Naive thymus-derived CD8-positive, alpha-beta T cell (primary cell): ENCODE results near the gene NELFB. TPM values are rescaled to one million over a fixed set of nuclear protein-coding genes. Genes with fewer than 3 reads are reported as not detected.
A peak's percentile ranks its signal among the peaks of the same experiment; 100 is the strongest.

ENCODE experiments used
- ATAC-seq, 2 donors: fragments of 150-1000 bp; cut with Tn5 transposase in 1 of 2; sonication (Bioruptor Pico), chemical (Tn5 transposase) in 1 of 2; 1 replicate in 1 of 2; 2 replicates in 1 of 2; pipeline ENCODE4 v1.10.0; 2021; ENCODE audit warnings: mild to moderate bottlenecking in 2 of 2, moderate library complexity in 2 of 2
- POLR2A ChIA-PET: fragments of 350-600 bp; sonication (Branson Sonifier 250); formaldehyde crosslinking; loops from one replicate; lab custom pipeline; 2021; ENCODE audit warnings: antibody characterized with exemption; lab: Charles Lee
- DNase-seq, 10 donors: peaks; one replicate each; pipeline versions ENCODE4 v3.0.0 to v3.0.0-alpha.2; 2020 to 2022
- H3K27ac Mint-ChIP-seq, 10 donors: one replicate each; pipeline ENCODE4 v1.8.0; 2020 to 2022; ENCODE audit warnings: mild to moderate bottlenecking in 10 of 10, mixed read lengths in 10 of 10, moderate library complexity in 4 of 10, inconsistent platforms in 1 of 10
- H3K27me3 Mint-ChIP-seq, 5 donors: one replicate each; pipeline ENCODE4 v1.8.0; 2021 to 2022; ENCODE audit warnings: mixed read lengths in 5 of 5
- H3K36me3 Mint-ChIP-seq, 3 donors: one replicate each; pipeline ENCODE4 v1.8.0; 2020 to 2022; ENCODE audit warnings: mixed read lengths in 3 of 3, mild to moderate bottlenecking in 2 of 3, inconsistent platforms in 1 of 3
- H3K4me1 Mint-ChIP-seq, 4 donors: one replicate each; pipeline ENCODE4 v1.8.0; 2021 to 2022; ENCODE audit warnings: mixed read lengths in 4 of 4
- H3K4me3 Mint-ChIP-seq, 10 donors: one replicate each; pipeline ENCODE4 v1.8.0; 2020 to 2022; ENCODE audit warnings: mild to moderate bottlenecking in 10 of 10, mixed read lengths in 10 of 10, moderate library complexity in 6 of 10, inconsistent platforms in 1 of 10
- H3K9me3 Mint-ChIP-seq, 9 donors: one replicate each; pipeline ENCODE4 v1.8.0; 2020 to 2022; ENCODE audit warnings: mixed read lengths in 9 of 9, mild to moderate bottlenecking in 3 of 9, inconsistent platforms in 1 of 9, moderate library complexity in 1 of 9
- polyA plus RNA-seq, 3 donors: library from polyadenylated mRNA; unstranded; fragments of 300-500 nt; fragmentation: Illumina TruSeq; gene quantifications; one replicate each; pipeline ENCODE4 v1.2.3, GENCODE V29; 2021
- total RNA-seq, 8 experiments: library from RNA in 2 of 8; stranded (reverse) in 2 of 8; gene quantifications; one replicate each; pipeline ENCODE4 v1.2.3 and lab custom pipeline; 2021 to 2026

Gene NELFB
- total and polyA plus RNA-seq, 5 experiments from 2014 or later: 20.4 to 45.9 (median 29.7) TPM

- H3K27me3 Mint-ChIP-seq: no peaks in the 10 kb centered on the region
- H3K4me3 Mint-ChIP-seq: no peak overlapping the region
- H3K36me3 Mint-ChIP-seq: peaks cover 0 to 10% (median 6%) of the 10 kb centered on the region in 3 donors
- peaks cover 0 to 14% (median 11%) of the 10 kb centered on the region in 4 donors for H3K4me1 Mint-ChIP-seq
- no peaks in the 10 kb centered on the region for H3K9me3 Mint-ChIP-seq
- DNase-seq: no peak
- no peak overlapping the region for H3K27ac Mint-ChIP-seq
- no peak for ATAC-seq
- POLR2A ChIA-PET: no interaction called here
Observed at GRCh38 chr9:137247135-137247915, 7.8 kb upstream of the NELFB start.

GRCh38 chr9:137247916-137248175, 7.3 kb upstream of the NELFB start:
- Mint-ChIP-seq H3K4me1 (peaks cover 0 to 9% (median 6%) of the 10 kb centered on the region in 4 donors), H3K4me3 (no peak overlapping the region), H3K9me3 (no peaks in the 10 kb centered on the region), H3K27me3 (no peaks in the 10 kb centered on the region), H3K27ac (no peak overlapping the region), H3K36me3 (peaks cover 0 to 5% (median under 1%) of the 10 kb centered on the region in 3 donors)
- ATAC-seq (no peak), DNase-seq (no peak)
- POLR2A ChIA-PET: interaction anchor here (0.7 kb wide), 1 partner anchor 36 kb away, joined by 4 read pairs; no protein-coding TSS in a partner anchor

GRCh38 chr9:137250329-137251193, 4.6 kb upstream of the NELFB start:
- H3K4me3 Mint-ChIP-seq: no peak overlapping the region
- ATAC-seq: no peak
- H3K27me3 Mint-ChIP-seq: no peaks in the 10 kb centered on the region
- H3K4me1 Mint-ChIP-seq: peaks cover 4 to 6% (median 5%) of the 10 kb centered on the region in 4 donors
- no peak overlapping the region for H3K27ac Mint-ChIP-seq
- no peaks in the 10 kb centered on the region for H3K36me3 Mint-ChIP-seq
- POLR2A ChIA-PET: interaction anchor here (1.5 kb wide), 1 partner anchor 10 kb away, joined by 7 read pairs; the partner anchor contains the start of gene TUBB4B
- DNase-seq: no peak
- H3K9me3 Mint-ChIP-seq: no peaks in the 10 kb centered on the region

DNA sequence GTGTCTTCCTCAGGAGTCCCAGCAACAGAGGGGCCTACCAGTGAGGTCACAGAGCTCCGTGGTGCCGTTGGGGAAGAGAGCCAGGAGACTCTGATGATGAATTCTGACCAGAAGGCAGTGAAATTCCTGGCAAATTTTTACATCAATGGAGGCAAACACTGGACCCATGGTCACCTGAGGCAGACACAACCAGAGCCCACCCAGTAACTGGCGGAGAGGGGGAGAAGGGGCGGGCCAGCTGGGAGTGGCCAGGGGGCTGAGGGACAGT, 4.0 kb upstream of the NELFB start, which contains the start of gene STPG3:
Gene STPG3, plus strand, starts transcription at position 93 of the 268 bp plus-strand sequence. Its CDS starts 1 bp downstream, at position 94.
- DNase-seq (no peak), ATAC-seq (no peak)
- POLR2A ChIA-PET: interaction anchor here (1.5 kb wide), 1 partner anchor 11 kb away, joined by 7 read pairs; the partner anchor contains the start of gene TUBB4B
- H3K4me1 Mint-ChIP-seq: peaks cover 4 to 9% (median 7%) of the 10 kb centered on the region in 4 donors
- peak within 1 kb of the TSS in 1 of 10 donors; percentile 40 for H3K27ac Mint-ChIP-seq
- no peaks in the 10 kb centered on the region for H3K27me3 Mint-ChIP-seq
- H3K36me3 Mint-ChIP-seq: no peaks in the 10 kb centered on the region
- H3K9me3 Mint-ChIP-seq: no peaks in the 10 kb centered on the region
- H3K4me3 Mint-ChIP-seq: no peak within 1 kb of the TSS

- no peaks in the 10 kb centered on the region for H3K27me3 Mint-ChIP-seq
- POLR2A ChIA-PET: interaction anchor here (0.6 to 8.2 kb wide), 3 partner anchors 10 to 193 kb away, joined by 3 to 139 read pairs (median 7); partner anchors contain the start of gene TUBB4B
Observed at GRCh38 chr9:137251490-137252268, 3.4 kb upstream of the NELFB start.

GRCh38 chr9:137252555-137253506, 2.3 kb upstream of the NELFB start:
- H3K4me1 Mint-ChIP-seq: peaks cover 4 to 20% (median 12%) of the 10 kb centered on the region in 4 donors
- DNase-seq: no peak
- no peaks in the 10 kb centered on the region for H3K27me3 Mint-ChIP-seq
- peaks cover 0 to 3% (median 0%) of the 10 kb centered on the region in 3 donors for H3K36me3 Mint-ChIP-seq
- H3K4me3 Mint-ChIP-seq: no peak overlapping the region
- POLR2A ChIA-PET: interaction anchor here (0.6 to 8.2 kb wide), 2 partner anchors 11 to 121 kb away, joined by 4 to 139 read pairs; partner anchors contain the start of gene TUBB4B
- no peak for ATAC-seq
- no peak overlapping the region for H3K27ac Mint-ChIP-seq
- H3K9me3 Mint-ChIP-seq: no peaks in the 10 kb centered on the region

More at GRCh38 chr9:137251490-137252268, 3.4 kb upstream of the NELFB start:
- H3K36me3 Mint-ChIP-seq: peaks cover 0 to 3% (median 0%) of the 10 kb centered on the region in 3 donors
- DNase-seq (no peak), ATAC-seq (no peak)
- peaks cover 4 to 15% (median 10%) of the 10 kb centered on the region in 4 donors for H3K4me1 Mint-ChIP-seq
- H3K9me3 Mint-ChIP-seq: no peaks in the 10 kb centered on the region
- no peak overlapping the region for H3K4me3 Mint-ChIP-seq
- peak overlapping the region in 1 of 10 donors; percentile 40 for H3K27ac Mint-ChIP-seq

DNA sequence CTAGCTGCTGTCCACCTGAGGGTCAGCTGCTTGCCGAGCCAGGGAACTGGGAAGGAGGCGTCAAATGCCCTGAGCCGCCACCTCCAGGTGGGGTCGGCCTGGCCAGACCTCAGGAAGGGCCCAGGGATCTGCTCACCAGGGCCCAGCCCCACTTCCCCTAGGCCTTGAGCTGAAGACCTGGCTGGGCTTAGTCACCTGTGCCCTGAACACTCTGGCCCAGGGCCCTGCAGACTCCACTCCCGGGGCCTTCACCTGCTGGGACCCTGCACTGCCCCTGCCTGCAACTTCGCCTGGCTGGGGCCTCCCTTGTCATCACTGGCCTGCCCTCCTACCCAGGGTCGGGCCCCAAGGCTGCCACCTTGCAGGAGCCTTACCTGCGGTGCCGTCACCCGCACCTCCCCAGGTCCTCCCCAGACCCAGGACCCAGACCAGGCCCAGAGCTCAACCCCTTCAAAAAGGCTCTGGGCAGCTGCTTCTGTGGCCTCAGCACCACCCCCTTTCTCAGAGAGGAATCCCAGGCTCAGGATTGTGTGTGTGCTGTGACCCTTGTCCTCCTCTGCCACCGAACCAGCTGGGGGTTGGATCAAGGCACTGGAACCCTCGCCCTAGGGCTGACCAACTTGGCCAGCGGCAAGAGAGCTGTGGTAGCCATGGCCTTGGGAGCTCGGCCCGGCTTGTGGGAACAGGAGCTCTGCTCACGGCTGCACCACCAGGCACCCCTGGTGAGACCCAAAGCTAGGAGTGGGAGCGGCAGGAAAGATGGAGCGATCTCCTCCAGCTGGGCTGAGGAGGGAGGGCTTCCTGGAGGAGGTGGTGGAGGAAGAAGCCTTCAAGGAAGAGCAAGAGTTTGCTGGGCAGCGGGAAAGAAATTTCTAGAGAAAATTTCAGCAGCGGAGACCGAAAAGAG, 1.2 kb upstream of the NELFB start:
- DNase-seq (no peak), ATAC-seq (no peak)
- POLR2A ChIA-PET: interaction anchor here (0.6 to 8.2 kb wide), 15 partner anchors 11 to 326 kb away, joined by 3 to 139 read pairs (median 4); partner anchors contain the start of genes MAN1B1, NRARP, PNPLA7 and SSNA1
- H3K4me3 Mint-ChIP-seq: peak overlapping the region; percentile 79 to 92 (median 86)
- no peaks in the 10 kb centered on the region for H3K9me3 Mint-ChIP-seq
- H3K36me3 Mint-ChIP-seq: peaks cover 0 to 8% (median 0%) of the 10 kb centered on the region in 3 donors
- no peaks in the 10 kb centered on the region for H3K27me3 Mint-ChIP-seq
- peak overlapping the region in 8 of 10 donors; percentile 53 to 89 (median 78) for H3K27ac Mint-ChIP-seq
- H3K4me1 Mint-ChIP-seq: peaks cover 4 to 20% (median 12%) of the 10 kb centered on the region in 4 donors

DNA sequence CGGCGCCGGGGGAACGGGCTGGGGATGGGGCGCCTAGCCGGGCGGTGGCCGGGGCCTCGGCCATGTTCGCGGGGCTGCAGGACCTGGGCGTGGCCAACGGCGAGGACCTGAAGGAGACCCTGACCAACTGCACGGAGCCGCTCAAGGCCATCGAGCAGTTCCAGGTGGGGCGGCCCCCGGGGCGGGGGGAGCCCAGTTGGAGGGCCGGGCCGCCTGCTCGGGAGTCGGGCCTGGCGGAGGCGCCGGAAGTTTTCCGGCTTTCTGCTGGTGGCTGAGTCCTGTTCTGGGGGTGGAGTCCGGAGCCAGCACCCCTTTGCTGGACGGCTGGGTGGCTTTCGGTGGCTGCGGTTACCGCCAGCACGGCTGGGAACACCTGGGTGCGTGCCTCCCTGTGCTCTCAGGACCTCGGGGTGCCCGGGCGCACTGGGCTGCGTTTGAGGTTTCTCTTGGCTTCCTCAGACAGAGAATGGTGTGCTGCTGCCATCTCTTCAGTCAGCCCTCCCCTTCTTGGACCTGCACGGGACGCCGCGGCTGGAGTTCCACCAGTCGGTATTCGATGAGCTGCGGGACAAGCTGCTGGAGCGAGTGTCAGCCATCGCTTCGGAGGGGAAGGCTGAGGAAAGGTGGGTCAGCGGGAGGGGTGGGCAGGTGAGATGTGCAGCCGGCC, 454 bp downstream of the NELFB start:
- Mint-ChIP-seq H3K4me1 (peaks cover 4 to 20% (median 12%) of the 10 kb centered on the region in 4 donors), H3K4me3 (peak overlapping the region; percentile 84 to 96 (median 87)), H3K9me3 (no peaks in the 10 kb centered on the region), H3K36me3 (peaks cover 0 to 13% (median 0%) of the 10 kb centered on the region in 3 donors), H3K27me3 (no peaks in the 10 kb centered on the region), H3K27ac (peak overlapping the region in 9 of 10 donors; percentile 25 to 89 (median 66))
- ATAC-seq (peak in 1 of 2 donors; percentile 6), DNase-seq (peak in 1 of 10 donors; percentile 35)
- POLR2A ChIA-PET: interaction anchor here (1.0 to 8.2 kb wide), 12 partner anchors 10 to 295 kb away, joined by 3 to 139 read pairs (median 4); partner anchors contain the start of genes EXD3, MAN1B1, PNPLA7 and SSNA1

DNA sequence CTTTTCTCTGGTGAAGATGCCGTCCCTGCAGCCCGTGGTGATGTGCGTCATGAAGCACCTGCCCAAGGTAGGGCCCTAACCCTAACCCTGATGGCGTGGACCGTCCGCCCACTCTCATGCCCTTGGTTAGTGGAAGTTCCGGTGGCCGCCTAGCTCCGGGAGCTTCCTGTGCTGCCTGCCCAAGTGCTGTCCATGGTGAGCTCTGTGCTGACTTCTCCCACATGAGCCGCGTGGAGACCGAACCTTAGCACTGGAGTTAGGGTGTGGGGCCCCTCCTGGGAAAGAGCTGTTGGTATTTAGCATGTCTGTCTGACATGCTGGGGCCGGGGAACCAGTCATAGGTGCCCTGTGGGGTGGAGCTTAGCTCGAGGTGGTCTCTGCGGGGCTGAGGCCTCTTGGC, 1.2 kb downstream of the NELFB start:
- no peaks in the 10 kb centered on the region for H3K9me3 Mint-ChIP-seq

More for the DNA sequence above, 1.2 kb downstream of the NELFB start:
- POLR2A ChIA-PET: interaction anchor here (0.6 to 8.2 kb wide), 9 partner anchors 9 to 293 kb away, joined by 3 to 139 read pairs (median 6); partner anchors contain the start of genes EXD3, MAN1B1 and TUBB4B
- no peak for DNase-seq
- Mint-ChIP-seq H3K4me3 (peak overlapping the region; percentile 84 to 96 (median 87)), H3K27me3 (no peaks in the 10 kb centered on the region), H3K36me3 (peaks cover 0 to 17% (median 0%) of the 10 kb centered on the region in 3 donors), H3K4me1 (peaks cover 4 to 20% (median 12%) of the 10 kb centered on the region in 4 donors), H3K27ac (peak overlapping the region in 1 of 10 donors; percentile 11)
- ATAC-seq: no peak
